GM12801 (cell line): ENCODE data around the gene FUBP1.

Source experiments
- TF ChIP-seq, protein P1 (sequence below): IDR thresholded peaks from one replicate; pipeline ENCODE4 v1.5.1; 2011; ENCODE audit warnings: control low read depth; ENCODE audit not compliant: insufficient read length; ENCODE audit errors: extremely low read depth

The FUBP1 gene

DNA sequence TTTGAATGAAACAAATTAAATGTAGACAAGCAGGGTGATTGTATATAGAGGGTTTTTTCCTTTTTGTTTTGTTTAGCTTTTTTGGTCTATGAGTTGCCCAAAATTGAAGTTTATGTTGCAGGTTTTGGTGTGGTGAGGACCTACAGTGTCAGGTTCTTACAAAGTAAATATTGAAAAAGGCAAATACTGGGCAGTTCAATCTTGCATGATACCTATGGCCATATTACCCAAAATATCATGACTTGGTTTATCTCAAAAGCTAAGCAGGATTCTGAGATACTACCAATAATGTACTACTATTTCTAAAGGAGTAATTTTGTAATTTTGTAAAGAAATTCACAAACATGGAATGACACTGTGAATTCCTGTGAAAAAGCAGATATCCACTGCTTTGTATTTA, 27.6 kb upstream of the FUBP1 start:
- TF ChIP-seq, protein P1, sequence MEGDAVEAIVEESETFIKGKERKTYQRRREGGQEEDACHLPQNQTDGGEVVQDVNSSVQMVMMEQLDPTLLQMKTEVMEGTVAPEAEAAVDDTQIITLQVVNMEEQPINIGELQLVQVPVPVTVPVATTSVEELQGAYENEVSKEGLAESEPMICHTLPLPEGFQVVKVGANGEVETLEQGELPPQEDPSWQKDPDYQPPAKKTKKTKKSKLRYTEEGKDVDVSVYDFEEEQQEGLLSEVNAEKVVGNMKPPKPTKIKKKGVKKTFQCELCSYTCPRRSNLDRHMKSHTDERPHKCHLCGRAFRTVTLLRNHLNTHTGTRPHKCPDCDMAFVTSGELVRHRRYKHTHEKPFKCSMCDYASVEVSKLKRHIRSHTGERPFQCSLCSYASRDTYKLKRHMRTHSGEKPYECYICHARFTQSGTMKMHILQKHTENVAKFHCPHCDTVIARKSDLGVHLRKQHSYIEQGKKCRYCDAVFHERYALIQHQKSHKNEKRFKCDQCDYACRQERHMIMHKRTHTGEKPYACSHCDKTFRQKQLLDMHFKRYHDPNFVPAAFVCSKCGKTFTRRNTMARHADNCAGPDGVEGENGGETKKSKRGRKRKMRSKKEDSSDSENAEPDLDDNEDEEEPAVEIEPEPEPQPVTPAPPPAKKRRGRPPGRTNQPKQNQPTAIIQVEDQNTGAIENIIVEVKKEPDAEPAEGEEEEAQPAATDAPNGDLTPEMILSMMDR, result no peak

- TF ChIP-seq, protein P1, result no peak
These were observed 26.9 kb upstream of the FUBP1 start for GRCh38 chr1:78005755-78006154.

DNA sequence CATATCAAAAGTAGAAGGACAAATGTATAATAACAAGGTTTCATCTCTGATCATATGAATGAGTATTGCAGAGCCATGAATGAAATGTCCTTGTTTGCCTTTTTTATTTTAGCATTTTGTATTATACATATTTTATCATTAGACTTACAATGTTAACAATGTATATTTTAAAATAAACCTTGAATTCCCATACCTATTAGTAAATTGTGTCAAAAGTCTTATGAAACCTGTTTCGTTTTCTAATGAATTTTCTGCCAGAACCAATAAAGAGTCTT, 26.5 kb upstream of the FUBP1 start:
- TF ChIP-seq, protein P1, result no peak

DNA sequence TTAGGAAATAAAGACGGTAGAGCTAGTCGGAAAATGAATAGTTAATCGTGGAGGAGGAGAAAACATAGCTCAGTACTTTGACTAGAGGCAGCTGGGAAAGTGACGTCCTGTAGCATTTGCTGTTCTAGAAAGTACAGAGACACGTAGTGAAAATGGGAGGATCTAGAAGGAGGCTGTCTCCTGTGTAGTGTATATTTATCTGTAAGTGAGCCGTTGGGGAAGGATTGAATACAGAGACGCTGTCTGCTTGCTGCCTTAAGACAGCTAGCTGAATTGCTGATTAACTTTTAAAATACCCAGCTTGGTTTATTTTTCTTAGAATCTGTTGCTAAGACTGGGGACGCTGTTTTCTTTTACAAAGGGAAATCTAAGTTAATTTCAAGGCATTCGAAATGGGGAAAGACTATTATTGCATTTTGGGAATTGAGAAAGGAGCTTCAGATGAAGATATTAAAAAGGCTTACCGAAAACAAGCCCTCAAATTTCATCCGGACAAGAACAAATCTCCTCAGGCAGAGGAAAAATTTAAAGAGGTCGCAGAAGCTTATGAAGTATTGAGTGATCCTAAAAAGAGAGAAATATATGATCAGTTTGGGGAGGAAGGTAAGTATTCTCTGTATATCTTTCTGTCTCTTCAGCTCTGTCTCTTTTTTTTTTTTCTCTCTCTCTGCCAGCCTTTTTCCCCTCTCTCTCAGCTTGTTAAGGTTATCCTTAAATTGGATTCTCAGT, 26.0 kb upstream of the FUBP1 start, which contains the start of gene DNAJB4:
DNAJB4 (plus strand) TSS at position 221 of the 729 bp plus-strand sequence; CDS start at position 393, 172 bp downstream.
- TF ChIP-seq, protein P1, result no peak

GRCh38 chr1:78003882-78004718, 25.2 kb upstream of the FUBP1 start:
- TF ChIP-seq, protein P1, result no peak

GRCh38 chr1:78003070-78003746, 24.3 kb upstream of the FUBP1 start:
- TF ChIP-seq, protein P1, result no peak

DNA sequence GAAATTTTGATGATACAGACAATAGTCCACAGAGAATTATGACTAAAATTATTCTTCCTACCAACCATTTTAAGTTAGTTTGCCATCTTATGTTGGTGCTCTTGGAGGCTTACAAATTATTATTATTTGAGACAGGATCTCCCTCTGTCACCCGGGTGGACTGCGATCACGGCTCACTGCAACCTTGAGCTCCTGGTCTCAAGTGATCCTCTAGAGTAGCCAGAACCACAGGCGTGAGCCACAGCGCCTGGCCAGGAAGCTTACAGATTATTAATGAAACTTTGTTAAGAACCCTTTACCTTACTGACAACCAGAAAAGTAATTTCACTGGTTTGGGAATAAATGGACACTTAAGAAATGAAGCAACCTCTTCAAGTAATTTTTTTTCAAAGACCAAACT, 17.9 kb upstream of the FUBP1 start:
- TF ChIP-seq, protein P1, result no peak
